ENCODE results near the gene FOXF2. TPM values are rescaled to one million over a fixed set of nuclear protein-coding genes. Genes with fewer than 3 reads are reported as not detected.
"Not testable (repeated sequence)": the region's sequence is repeated elsewhere in the genome, so short reads cannot be mapped to it uniquely, and the experiment has no call there.

The FOXF2 gene
- total RNA-seq = not detected

GRCh38 chr6:1389369-1390132 lies at the start of gene FOXF2:
Gene FOXF2, plus strand, starts transcription at chr6:1389576. Its CDS starts 372 bp downstream, at chr6:1389948.
- ATAC-seq (peak; percentile 11), DNase-seq (ENCODE audit: low spot score) (no peak)

- DNase-seq (ENCODE audit: low spot score) (no peak), ATAC-seq (no peak)
Observed at GRCh38 chr6:1346101-1346500, 43.3 kb upstream of the FOXF2 start.

DNA sequence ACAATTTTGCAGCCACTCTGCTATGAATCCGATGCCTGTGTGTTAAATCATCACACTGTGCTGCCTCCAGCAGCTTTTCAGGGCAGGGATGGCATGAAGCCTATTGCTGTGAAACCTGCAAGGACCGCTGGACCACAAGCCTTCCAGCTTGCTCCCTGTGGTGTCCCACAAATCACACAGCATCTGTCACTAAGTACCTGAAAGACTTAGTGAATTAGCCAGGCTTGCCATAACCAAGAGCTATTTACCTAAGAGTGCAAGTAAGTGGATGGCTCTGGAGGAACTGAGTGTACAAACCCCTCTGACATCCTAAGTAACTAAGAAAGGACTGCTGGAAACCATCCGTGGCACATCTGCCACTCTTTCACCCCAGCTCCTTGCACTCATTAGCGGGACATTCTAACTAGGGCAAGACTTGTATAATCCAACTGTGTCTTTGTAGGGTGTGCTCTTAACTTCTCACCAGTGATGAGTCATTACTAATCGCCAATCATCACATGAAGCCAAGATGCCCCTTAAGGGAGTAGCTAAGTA lies 42.8 kb upstream of the FOXF2 start:
- ATAC-seq = no peak
- DNase-seq (ENCODE audit: low spot score) = no peak

DNA sequence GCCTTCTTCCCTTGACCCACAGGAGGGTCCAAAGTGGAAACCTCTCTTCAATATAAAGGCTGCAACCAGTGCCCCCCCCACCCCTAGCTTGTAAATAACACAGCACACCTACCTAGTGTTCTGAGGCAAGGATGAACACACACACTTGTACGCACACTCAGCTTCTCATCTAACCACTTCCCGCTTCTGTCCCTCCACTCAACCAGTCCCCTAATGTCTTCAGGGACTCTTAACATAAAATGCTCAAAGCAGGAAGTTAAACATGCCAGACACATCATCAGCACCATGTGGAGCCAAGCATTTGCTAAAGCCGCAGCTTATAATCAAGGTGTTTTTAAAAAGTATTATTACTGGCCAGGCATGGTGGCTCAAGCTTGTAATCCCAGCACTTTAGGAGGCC lies 42.2 kb upstream of the FOXF2 start:
- DNase-seq (ENCODE audit: low spot score) = no peak
- ATAC-seq = no peak

DNA sequence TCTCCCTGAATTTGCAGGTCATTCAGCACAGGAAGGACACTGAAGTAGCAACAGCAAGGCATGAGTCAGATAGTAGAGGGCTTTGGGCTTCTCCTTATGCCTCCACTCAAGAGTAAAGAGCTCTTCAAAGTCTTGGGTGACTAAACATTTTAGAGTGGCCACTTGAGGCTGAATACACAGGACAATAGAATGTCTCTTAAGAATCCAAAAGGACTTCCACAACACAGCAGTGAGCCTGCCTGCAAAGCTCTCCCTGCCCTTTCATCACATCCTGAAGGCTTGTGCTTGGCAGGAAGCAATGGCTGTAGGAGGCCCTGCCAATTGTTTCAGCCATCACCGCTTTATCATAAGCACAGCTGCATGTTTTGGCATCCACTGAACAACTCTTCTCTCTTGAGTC lies 40.7 kb upstream of the FOXF2 start:
- DNase-seq (ENCODE audit: low spot score) (no peak), ATAC-seq (no peak)

GRCh38 chr6:1349655-1350054 lies 39.7 kb upstream of the FOXF2 start:
- DNase-seq (ENCODE audit: low spot score) = no peak

DNA sequence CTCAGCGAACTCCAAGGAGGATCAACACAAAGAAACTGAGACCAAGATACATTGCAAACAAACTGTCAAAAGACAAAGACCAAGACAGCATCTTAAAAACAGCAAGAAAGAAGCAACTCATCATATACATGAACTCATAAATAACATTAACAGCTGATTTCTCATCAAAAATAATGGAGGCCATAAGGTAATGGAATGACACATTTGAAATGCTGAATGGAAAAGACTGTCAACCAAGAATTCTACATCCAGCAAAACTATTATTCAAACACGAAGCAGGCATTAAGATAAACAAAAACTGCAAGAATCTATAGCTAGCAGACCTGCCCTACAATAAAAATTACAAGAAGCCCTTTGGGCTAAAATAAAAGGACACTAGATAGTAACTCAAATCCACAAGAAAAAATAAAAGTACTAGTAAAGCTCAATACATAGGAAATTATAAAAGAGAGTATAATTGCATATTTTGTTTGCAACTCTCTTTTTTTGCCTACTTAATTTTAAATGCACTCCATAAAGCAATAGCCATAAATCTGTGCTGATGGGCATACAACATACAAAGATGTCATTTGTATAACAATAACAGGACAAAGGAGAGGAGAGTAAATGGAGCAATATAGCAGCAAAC lies 37.9 kb upstream of the FOXF2 start:
- no peak for ATAC-seq
- no peak for DNase-seq (ENCODE audit: low spot score)

More at GRCh38 chr6:1349655-1350054, 39.7 kb upstream of the FOXF2 start:
- no peak for ATAC-seq

DNA sequence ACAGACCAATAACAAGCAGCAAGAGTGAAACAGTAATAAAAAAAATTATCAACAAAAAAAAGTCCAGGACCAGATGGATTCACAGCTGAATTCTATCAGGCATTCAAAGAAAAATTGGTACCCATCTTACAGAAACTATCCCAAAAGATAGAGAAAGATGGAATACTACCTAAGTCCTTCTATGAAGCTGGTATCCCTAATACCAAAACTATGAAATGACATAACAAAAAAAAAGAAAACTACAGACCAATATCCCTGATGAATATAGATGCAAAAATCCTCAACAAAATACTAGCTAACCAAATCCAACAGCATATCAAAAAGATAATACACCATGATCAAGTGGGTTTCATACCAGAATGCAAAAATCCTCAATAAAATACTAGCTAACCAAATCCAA lies 34.3 kb upstream of the FOXF2 start:
- not testable (repeated sequence) for ATAC-seq

DNA sequence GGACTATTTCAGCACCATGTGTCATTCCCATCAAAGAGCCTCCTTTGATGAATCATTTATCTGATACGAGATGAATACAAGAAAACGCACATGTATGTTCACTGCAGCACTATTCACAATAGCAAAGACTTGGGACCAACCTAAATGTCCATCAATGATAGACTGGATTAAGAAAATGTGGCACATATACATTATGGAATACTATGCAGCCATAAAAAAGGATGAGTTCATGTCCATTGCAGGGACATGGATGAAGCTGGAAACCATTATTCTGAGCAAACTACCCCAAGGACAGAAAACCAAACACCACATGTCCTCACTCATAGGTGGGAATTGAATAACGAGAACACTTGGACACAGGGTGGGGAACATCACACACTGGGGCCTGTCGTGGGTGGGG lies 27.7 kb upstream of the FOXF2 start:
- not testable (repeated sequence) for DNase-seq (ENCODE audit: low spot score); ATAC-seq

More for the DNA sequence above, 34.3 kb upstream of the FOXF2 start:
- DNase-seq (ENCODE audit: low spot score) = not testable (repeated sequence)

DNA sequence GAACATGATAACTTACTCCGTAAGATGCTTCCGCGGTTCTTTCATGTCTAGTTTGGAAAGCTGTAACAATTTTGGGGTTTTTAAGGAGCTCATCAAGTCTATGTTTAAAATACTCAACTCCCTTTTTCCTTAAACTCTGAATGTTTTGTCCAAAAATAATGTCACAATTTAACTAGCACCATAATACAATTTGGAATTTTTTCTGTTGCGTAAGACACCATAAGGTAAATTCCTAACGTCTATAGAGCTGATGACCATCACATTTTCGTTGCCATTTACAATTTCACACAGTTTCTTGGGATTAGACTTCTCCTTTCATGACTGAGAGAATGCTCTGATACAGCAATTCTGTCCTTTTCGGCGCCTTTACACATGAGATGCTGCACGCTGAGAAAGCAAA lies 26.7 kb upstream of the FOXF2 start:
- no peak for ATAC-seq
- DNase-seq (ENCODE audit: low spot score) = no peak

GRCh38 chr6:1363298-1363697 lies 26.1 kb upstream of the FOXF2 start:
- DNase-seq (ENCODE audit: low spot score) (no peak), ATAC-seq (no peak)

DNA sequence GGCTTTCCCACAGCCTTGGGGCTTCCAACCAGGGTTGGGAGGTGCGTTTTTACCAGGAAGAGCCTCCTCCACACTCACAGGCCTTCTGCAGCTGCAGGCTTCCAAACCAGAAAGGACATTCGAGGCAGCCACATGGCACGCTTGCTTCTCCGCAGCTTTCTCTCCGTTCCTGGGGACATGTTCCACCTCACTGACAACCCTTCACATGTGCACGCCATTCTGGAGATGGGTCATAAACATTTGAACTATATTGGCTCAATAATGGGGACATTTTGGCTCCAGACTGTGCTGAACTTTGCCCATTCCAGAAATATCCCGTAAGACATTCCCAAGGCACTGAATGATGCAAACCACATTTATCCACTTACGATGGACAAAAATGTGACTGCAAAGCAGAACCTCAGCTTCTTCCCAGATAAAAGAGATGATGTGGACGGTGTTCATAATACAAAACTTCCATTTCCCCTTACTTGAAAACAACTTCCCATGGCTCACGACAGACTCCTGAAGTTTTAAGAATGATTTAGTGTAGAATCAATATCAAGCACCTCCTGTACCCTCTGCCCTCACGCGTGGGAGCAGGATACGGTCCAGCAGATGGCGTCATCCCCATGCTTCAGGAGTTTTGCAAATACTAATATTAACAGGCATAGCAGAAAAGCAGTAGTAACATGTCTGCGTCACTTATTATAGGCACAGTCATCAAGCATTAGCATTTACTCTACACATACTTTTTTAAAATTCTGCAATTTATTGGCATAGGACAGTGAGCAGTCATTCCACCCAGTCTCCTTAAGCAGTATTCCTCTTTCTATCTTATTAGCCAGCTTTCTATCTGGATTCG lies 25.4 kb upstream of the FOXF2 start:
- peak; percentile 69 for ATAC-seq
- no peak for DNase-seq (ENCODE audit: low spot score)

DNA sequence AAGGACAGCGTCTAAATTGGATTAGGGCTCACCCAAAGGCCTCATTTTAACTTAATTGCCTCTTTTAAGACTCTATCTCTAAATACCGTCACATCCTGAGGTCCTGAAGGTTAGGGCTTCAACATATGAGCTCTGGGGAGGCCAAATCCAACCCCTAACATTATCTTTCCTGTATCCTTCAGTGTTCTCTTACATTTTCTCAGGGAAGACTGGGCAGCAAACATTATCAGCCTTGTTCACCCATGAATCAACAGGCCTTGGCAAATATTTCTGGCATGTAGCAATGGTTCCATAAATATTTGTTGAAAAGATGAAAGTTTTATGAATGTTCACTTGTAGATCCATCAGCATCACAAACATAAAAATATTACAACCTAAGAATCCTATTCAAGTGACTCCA lies 24.6 kb upstream of the FOXF2 start:
- DNase-seq (ENCODE audit: low spot score) (no peak), ATAC-seq (no peak)

- ATAC-seq (no peak), DNase-seq (ENCODE audit: low spot score) (no peak)
Observed at GRCh38 chr6:1365686-1366085, 23.7 kb upstream of the FOXF2 start.

DNA sequence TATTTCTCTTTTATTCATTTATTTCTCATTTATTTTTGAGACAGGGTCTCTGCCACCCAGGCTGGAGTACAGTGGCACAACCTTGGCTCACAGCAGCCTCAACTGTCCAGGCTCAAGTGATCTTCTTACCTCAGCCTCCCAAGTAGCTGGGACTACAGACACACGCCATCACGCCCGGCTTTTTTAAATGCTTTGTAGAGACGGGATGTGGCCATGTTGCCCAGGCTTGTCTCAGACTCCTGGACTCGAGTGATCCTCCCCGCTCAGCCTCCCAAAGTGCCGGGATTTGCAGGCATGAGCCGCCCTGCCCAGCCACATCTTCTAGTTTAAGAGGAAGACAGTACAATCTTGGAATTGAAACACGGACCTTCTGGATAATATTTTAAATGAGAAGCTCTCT lies 21.6 kb upstream of the FOXF2 start:
- DNase-seq (ENCODE audit: low spot score) (no peak), ATAC-seq (no peak)

DNA sequence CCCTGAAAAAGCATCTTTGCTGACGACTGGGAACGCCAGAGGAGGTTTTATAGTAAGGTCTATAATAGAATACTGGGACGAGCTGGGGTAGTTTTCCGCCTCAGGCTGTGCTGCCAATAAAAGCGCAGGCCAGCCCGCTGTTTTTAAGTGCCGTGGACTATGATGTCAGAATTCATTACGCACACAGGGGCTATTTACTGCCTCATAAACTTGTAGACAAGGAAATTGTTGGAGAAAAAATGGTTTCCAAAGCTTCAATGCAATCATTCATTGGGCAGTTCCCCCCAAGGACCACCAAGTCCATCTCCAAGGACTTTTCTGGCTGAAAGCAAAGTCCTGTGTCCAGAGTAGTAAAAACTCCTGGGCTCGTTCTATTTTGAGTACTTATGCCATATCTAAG lies 20.4 kb upstream of the FOXF2 start:
- no peak for ATAC-seq
- no peak for DNase-seq (ENCODE audit: low spot score)

GRCh38 chr6:1369695-1370094 lies 19.7 kb upstream of the FOXF2 start:
- DNase-seq (ENCODE audit: low spot score); ATAC-seq: not testable (repeated sequence)

GRCh38 chr6:1371933-1372332 lies 17.4 kb upstream of the FOXF2 start:
- ATAC-seq = no peak
- no peak for DNase-seq (ENCODE audit: low spot score)

DNA sequence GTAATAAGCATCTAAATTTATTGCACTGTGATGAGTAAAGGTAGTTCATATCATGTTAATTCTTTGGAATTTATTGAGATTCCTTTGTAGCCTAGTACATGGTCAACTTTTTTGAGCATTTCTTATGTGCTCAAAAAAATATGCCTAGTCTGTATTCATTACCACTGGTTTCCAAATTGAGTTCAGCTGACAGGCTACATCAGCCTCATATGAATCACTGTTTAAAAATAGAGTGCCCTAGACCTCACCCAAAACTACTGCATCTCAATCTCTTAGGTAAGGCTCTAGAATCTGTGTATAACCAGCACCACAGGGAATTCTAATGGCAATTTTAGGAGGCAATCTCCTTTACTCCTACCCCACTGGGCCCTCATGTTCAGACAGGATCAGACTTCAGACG lies 16.7 kb upstream of the FOXF2 start:
- DNase-seq (ENCODE audit: low spot score) = no peak
- ATAC-seq = no peak

GRCh38 chr6:1376653-1377052 lies 12.7 kb upstream of the FOXF2 start:
- DNase-seq (ENCODE audit: low spot score) = no peak

GRCh38 chr6:1377526-1377925 lies 11.8 kb upstream of the FOXF2 start:
- DNase-seq (ENCODE audit: low spot score) (no peak), ATAC-seq (no peak)

More at GRCh38 chr6:1376653-1377052, 12.7 kb upstream of the FOXF2 start:
- ATAC-seq = no peak

Measured in left lobe of liver (tissue), 2 donors.